PC-3 (cell line): ENCODE data around the gene FUT7.

Experiments used
- CTCF ChIP-seq: fragments of 300-600 bp; sonication (generic); conservative IDR thresholded peaks from 2 replicates; pipeline ENCODE4 v1.5.1; 2017; ENCODE audit warnings: antibody characterized with exemption, low read depth, mild to moderate bottlenecking, low read length
- EZH2 ChIP-seq: fragments of 300-600 bp; sonication (generic); IDR thresholded peaks from one replicate; pipeline ENCODE4 v1.6.1; 2017; ENCODE audit warnings: antibody characterized with exemption, mild to moderate bottlenecking, low read length; ENCODE audit not compliant: unreplicated experiment
- EZH2phosphoT487 ChIP-seq: fragments of 300-600 bp; sonication (generic); IDR thresholded peaks from 2 replicates; pipeline ENCODE4 v1.6.1; 2018; ENCODE audit warnings: mild to moderate bottlenecking, antibody characterized with exemption, low read length, borderline replicate concordance

- no peak for TF ChIP-seq CTCF
- no peak for TF ChIP-seq EZH2phosphoT487
- no peak for TF ChIP-seq EZH2
Observed at GRCh38 chr9:137062384-137062783, 30.5 kb upstream of the FUT7 start.
